ENCODE data around the gene MLEC.

MLEC gene

GRCh38 chr12:120741476-120742421, 54.8 kb downstream of the MLEC start:
- H3K27me3 ChIP-seq = no peaks in the 10 kb centered on the region
- TF ChIP-seq CTCF (IDR thresholded peaks at IDR 0.05) = no peak
- peaks cover 31% of the 10 kb centered on the region for H3K36me3 ChIP-seq

DNA sequence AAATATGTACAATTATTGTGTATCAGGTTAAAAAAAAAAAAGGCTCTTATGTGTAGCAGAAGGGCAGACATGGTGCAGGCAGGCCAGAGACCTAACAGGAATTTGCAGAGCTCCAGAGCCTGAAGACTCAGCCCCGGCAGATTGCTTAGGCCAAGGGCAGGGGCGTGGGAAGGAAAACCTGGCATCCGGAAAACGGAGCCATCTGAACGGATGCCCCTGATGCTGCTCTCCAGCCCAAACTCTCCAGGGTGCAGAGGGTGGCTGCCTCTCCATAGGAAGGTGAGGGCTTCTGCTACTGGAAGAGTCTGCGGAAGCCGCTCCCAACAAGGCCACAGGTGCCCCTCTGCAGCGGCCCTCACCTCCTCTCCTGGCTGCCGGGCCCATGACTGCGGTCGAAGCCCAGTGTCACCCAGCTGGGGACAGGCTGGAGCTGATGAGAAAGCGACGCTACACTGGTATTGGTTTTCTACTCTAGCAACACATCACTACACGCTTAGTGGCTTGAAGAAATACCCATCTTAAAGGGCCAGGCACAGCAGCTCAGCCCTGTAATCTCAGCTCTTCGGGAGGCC, 58.1 kb downstream of the MLEC start:
- H3K36me3 ChIP-seq = peaks cover under 1% of the 10 kb centered on the region
- TF ChIP-seq CTCF (IDR thresholded peaks at IDR 0.05) = no peak

More at GRCh38 chr12:120741476-120742421, 54.8 kb downstream of the MLEC start:
- Histone ChIP-seq H3K4me3 (ENCODE audit: low read depth in 1 of 2, low read length in 1 of 2) (no peak overlapping the region), H3K4me1 (ENCODE audit: control insufficient read depth in 1 of 2, insufficient read depth in 1 of 2, low read depth in 1 of 2, low read length in 1 of 2) (no peaks in the 10 kb centered on the region), H3K9me3 (no peaks in the 10 kb centered on the region), H3K27ac (no peak overlapping the region)

GRCh38 chr12:120748242-120748641, 61.3 kb downstream of the MLEC start:
- H3K36me3 ChIP-seq = no peaks in the 10 kb centered on the region
- no peak overlapping the region for H3K27ac ChIP-seq
- TF ChIP-seq CTCF (IDR thresholded peaks at IDR 0.05) = no peak
- H3K4me1 ChIP-seq (ENCODE audit: control insufficient read depth in 1 of 2, insufficient read depth in 1 of 2, low read depth in 1 of 2, low read length in 1 of 2) = no peaks in the 10 kb centered on the region
- no peaks in the 10 kb centered on the region for H3K9me3 ChIP-seq
- H3K27me3 ChIP-seq = no peaks in the 10 kb centered on the region
- H3K4me3 ChIP-seq (ENCODE audit: low read depth in 1 of 2, low read length in 1 of 2) = no peak overlapping the region

More for the DNA sequence above, 58.1 kb downstream of the MLEC start:
- no peaks in the 10 kb centered on the region for H3K27me3 ChIP-seq
- H3K4me3 ChIP-seq (ENCODE audit: low read depth in 1 of 2, low read length in 1 of 2) = no peak overlapping the region
- no peak overlapping the region for H3K27ac ChIP-seq
- H3K4me1 ChIP-seq (ENCODE audit: control insufficient read depth in 1 of 2, insufficient read depth in 1 of 2, low read depth in 1 of 2, low read length in 1 of 2) = no peaks in the 10 kb centered on the region
- H3K9me3 ChIP-seq = no peaks in the 10 kb centered on the region

DNA sequence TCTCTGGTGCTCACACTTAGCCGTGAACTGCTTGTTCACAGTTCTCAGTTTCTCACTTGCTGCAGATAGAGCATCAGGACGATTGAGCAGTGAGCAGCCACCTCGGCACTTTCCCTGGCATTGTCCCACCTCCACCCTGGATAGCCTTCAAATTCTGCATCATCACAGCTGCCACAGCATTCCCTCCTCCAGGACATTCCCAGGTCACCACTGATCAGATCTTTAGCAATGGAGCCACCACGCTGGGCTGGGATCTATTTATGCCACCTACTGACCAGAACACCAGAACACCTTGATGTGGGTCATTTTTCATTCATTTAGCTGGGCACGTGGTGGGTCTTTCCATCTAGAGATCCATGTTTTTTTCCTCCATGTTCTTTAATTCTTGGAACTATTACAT, 62.3 kb downstream of the MLEC start:
- Histone ChIP-seq H3K4me1 (ENCODE audit: control insufficient read depth in 1 of 2, insufficient read depth in 1 of 2, low read depth in 1 of 2, low read length in 1 of 2) (no peaks in the 10 kb centered on the region), H3K9me3 (no peaks in the 10 kb centered on the region), H3K36me3 (no peaks in the 10 kb centered on the region), H3K27me3 (no peaks in the 10 kb centered on the region), H3K27ac (no peak overlapping the region), H3K4me3 (ENCODE audit: low read depth in 1 of 2, low read length in 1 of 2) (no peak overlapping the region)
- no peak for TF ChIP-seq CTCF (IDR thresholded peaks at IDR 0.05)

- Histone ChIP-seq H3K9me3 (no peaks in the 10 kb centered on the region), H3K36me3 (no peaks in the 10 kb centered on the region), H3K4me1 (ENCODE audit: control insufficient read depth in 1 of 2, insufficient read depth in 1 of 2, low read depth in 1 of 2, low read length in 1 of 2) (no peaks in the 10 kb centered on the region), H3K27ac (no peak overlapping the region), H3K27me3 (no peaks in the 10 kb centered on the region), H3K4me3 (ENCODE audit: low read depth in 1 of 2, low read length in 1 of 2) (no peak overlapping the region)
- no peak for TF ChIP-seq CTCF (IDR thresholded peaks at IDR 0.05)
Measured at GRCh38 chr12:120750806-120751205, 63.9 kb downstream of the MLEC start.
